GM19035 (cell line): ENCODE measurements around the gene APOBEC2.
A peak's percentile ranks its signal among the peaks of the same experiment; 100 is the strongest.

Experiments
- ATAC-seq: cut with Tn5 transposase; IDR thresholded peaks from one replicate; pipeline ENCODE4 v1.9.1; 2021; ENCODE audit not compliant: unreplicated experiment

APOBEC2 gene

GRCh38 chr6:41058783-41059181, 5.8 kb downstream of the APOBEC2 start:
- ATAC-seq: no peak

DNA sequence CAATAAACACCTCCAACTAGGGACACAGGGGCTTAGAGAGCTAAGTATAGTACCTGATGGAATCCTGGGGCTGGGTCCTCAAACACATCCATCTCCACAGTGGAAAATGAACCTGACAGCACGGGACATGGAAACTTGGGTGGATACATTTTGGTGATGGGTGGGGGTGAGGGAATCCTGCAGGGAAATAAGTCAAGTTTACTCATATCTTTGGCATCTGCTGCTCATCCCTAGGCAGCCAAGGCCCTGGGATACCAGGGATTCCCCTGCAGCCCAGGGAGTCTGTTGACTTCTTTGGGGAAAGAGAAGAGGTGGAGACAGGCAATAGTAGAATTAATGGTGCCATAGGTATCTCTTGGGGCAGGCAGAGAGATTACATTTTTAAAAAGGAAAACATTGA, 6.6 kb downstream of the APOBEC2 start:
- no peak for ATAC-seq

GRCh38 chr6:41061196-41061726, 8.3 kb downstream of the APOBEC2 start:
- ATAC-seq: no peak

- ATAC-seq: no peak
These were observed 9.1 kb downstream of the APOBEC2 start for GRCh38 chr6:41062056-41062455.

DNA sequence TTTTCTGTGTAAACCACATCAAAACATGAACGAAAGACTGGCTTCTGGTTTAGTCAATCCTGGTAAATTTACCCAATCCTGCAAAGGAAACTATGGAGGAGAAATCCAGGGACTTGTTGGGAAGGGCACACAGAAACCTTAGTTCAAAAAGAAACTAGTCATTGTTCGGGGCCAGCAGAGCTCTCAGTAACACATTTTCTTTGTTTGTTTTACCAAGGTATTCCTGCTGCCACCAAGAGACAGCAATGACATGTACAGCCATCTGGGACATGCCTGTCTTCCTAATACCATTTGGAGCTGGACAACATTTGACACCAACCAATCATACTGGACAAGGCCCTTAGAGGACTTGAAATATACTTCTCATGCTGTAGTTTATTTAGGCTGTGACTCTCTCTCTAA, 10.9 kb downstream of the APOBEC2 start:
- no peak for ATAC-seq

- no peak for ATAC-seq
These were observed 11.8 kb downstream of the APOBEC2 start for GRCh38 chr6:41064841-41065240.

DNA sequence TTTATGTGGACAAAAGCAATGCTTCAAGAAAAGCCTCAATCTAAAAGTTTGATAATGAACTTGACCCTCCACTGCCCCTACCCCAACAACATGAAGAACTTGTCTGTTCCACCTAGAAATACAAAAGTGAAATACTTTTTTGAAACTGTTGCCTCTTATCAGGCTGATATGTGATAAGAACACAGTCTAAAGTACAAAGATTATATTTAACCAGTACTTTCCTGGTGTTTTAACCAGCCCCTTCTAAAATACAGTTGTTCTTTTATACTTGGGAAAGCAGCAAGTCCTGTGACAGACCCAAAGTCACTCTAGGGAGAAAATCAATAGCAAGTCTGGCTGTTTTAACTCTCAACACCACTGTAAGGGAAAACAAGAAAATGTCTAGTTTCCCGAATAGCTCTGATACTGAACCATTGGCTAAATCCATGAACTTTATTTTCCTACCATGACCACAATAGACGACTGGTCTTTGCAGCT, 12.6 kb downstream of the APOBEC2 start:
- ATAC-seq: no peak

GRCh38 chr6:41066867-41067304, 13.9 kb downstream of the APOBEC2 start:
- no peak for ATAC-seq

- ATAC-seq: peak; percentile 21
These were observed 18.5 kb downstream of the APOBEC2 start for GRCh38 chr6:41071501-41071922.

DNA sequence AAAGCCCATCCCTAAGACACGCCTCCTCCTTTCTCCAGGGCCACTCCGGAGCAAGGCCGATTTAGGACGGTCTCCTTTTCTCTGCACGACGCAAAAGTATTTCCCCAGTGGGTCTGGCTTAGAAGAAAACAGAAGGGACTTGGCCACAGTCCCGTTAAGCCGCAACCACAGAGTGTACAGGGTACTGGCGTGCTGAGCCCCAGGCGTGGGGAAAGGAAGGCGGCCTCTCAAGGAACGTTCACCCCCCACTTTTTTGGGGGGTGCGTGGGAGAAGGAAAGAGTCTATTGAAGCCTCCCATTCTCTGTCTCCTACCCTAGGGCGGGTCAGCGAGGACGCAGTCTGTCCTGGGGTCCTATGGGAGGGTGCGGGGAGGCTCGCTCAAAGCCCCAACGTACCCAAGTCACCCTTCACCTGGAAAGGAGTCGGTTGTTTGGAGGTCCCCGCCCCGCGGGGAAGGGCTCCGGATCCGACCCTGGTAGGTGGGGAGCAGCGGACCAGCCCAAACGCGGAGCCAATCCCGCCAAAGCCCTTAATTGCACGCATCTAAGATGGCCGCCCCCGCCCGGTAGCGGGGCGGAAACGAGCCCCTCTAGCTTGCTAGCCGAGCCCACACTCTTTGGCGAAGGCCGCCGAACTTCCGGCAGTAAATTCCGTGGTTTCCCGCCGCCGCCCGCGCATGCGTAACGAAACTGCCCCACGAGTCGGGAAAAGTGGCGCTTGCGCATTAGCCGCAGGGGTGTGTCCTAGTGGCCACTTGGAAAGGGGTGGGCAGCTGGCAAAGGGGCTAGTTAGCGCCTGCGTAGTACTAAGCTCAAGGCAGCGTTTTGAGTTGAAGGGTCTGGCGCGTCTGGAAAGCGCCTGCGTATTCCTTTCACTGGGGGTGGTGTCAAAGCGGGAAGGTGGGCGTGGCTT, 19.2 kb downstream of the APOBEC2 start, which contains the start of gene OARD1:
TSS of gene OARD1 (minus strand) at position 434 of the 913 bp plus-strand sequence. CDS start 722 bp downstream, outside the sequence.
- peak; percentile 65 for ATAC-seq

DNA sequence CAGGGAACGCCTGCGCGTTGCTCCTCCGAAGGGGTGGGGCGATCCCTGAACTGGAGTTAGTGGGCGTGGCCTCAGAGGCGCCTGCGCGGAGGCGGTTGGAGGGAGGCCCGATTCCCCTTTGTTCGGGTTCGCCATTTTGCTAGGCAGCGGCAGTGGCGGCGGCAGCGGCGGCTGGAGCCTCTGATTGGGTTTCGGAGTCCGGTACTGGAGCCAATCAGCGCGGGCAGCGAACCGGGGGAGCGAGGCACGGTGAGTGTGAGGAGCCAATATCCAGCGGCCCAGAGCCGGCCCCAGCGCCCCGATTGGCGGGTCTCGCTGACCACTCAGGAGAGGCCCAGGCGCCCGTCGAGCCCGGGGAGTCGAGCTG, 19.8 kb downstream of the APOBEC2 start, which contains the start of gene NFYA:
TSS of gene NFYA (plus strand) at position 139 of the 367 bp plus-strand sequence. CDS start 6,116 bp downstream, outside the sequence.
- peak; percentile 63 for ATAC-seq

GRCh38 chr6:41073203-41073967, 20.4 kb downstream of the APOBEC2 start:
- ATAC-seq: peak; percentile 33

- no peak for ATAC-seq
These were observed 21.1 kb downstream of the APOBEC2 start for GRCh38 chr6:41073968-41074691.

GRCh38 chr6:41074692-41075436, 21.9 kb downstream of the APOBEC2 start:
- no peak for ATAC-seq

GRCh38 chr6:41075651-41076626, 22.9 kb downstream of the APOBEC2 start:
- ATAC-seq: no peak

GRCh38 chr6:41077536-41077935, 24.5 kb downstream of the APOBEC2 start:
- no peak for ATAC-seq

- ATAC-seq: no peak
These were observed 25.1 kb downstream of the APOBEC2 start for GRCh38 chr6:41078101-41078500.

GRCh38 chr6:41079080-41079479, 26.1 kb downstream of the APOBEC2 start:
- no peak for ATAC-seq

- no peak for ATAC-seq
These were observed 27.6 kb downstream of the APOBEC2 start for GRCh38 chr6:41080621-41081020.
